Fibroblast of the aortic adventitia (primary cell): Measurements from ENCODE around the gene NPSR1. TPM values are rescaled to one million over a fixed set of nuclear protein-coding genes. Genes with fewer than 3 reads are reported as not detected.

Experiments
- DNase-seq: peaks from one replicate; pipeline ENCODE4 v3.0.0-alpha.2; 2010; ENCODE audit warnings: low read depth
- H3K4me3 ChIP-seq: 2 replicates; pipeline ENCODE4 v1.5.1; 2011; ENCODE audit warnings: low read depth, mild to moderate bottlenecking, control low read depth, low read length, moderate library complexity
- CTCF ChIP-seq: IDR thresholded peaks from 2 replicates; pipeline ENCODE4 v1.5.1; 2011; ENCODE audit warnings: mild to moderate bottlenecking, low read length, control low read depth, inconsistent platforms; ENCODE audit not compliant: insufficient read depth
- total RNA-seq: library from RNA; depleted of rRNA; stranded (reverse); fragments of >200 nt; gene quantifications from 2 replicates; pipeline ENCODE4 v1.2.3, GENCODE V29; 2012; ENCODE audit warnings: low replicate concordance

Gene NPSR1
- total RNA-seq, 1 donor: not detected

DNA sequence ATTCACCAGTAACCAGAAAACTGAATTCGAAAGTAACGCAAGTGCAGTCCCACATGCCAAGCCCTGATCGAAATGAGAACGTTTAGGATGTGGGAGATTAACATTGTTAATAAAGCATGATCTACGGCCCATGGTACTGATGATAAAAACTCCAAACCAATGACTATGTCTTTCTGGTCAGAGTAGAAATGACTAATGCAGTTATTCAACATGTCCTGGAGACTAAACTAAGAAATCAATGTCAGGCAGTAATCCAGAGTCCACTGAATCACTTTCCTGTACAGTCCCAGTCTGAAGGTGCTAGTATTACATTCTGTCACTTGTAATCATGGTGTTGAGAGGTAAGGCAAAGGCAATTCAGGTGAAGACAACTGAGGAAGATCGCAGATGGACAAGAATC is 14.4 kb downstream of the NPSR1 start:
- peak; percentile 1 for DNase-seq
- no peak overlapping the region for H3K4me3 ChIP-seq
- no peak for TF ChIP-seq CTCF

DNA sequence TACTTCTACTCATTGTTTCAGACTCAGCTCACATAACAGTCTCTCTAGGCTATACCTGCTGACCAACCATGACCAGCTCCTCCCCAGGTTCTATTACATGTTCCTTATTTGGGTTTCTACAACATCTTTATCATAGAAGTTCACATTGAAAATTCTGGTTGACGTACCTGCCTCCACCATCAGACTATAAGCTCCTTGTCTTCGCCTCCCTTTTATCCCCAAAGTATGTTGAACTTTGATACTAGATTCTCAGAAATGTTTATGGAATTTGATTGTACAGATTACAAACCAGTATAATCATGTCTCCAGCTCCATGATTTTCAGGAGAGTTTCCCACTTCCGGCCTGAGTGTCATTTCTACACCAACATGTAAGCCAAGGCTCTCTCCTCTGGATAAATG is 15.0 kb downstream of the NPSR1 start:
- no peak overlapping the region for H3K4me3 ChIP-seq
- no peak for DNase-seq
- no peak for TF ChIP-seq CTCF

DNA sequence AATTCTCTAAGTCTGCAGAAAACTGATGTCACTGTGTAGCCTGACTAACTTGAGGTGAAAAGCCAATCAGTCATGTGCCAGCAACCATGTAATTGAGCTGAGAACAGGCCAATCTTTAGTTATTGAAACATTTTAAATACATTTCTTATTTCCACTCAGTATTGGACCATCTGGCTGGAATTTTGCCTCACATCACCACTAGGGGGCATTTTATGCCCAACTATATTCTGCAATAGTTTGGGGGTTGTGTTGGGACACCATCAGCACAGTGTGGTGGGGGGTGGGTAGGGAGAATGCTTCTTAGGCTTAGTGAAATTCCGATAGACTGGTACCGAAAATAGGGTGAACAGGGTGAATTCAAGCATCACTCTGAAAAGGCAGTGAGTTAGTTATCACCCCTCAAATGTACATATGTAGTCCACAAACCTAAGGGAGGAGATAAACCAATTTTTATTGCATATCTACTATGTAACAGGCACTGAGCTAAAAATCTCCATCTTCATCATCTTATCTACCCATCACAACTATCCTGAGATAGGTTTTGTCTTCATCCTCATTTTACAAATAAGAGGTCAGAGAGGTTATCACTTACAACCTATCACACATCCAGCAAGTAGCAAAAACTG is 17.8 kb downstream of the NPSR1 start:
- no peak overlapping the region for H3K4me3 ChIP-seq
- peak; percentile 40 for TF ChIP-seq CTCF
- peak; percentile 2 for DNase-seq

- no peak overlapping the region for H3K4me3 ChIP-seq
- no peak for DNase-seq
- TF ChIP-seq CTCF: no peak
Observed at GRCh38 chr7:34677491-34677890, 19.5 kb downstream of the NPSR1 start.

GRCh38 chr7:34687529-34687928 is 29.5 kb downstream of the NPSR1 start:
- H3K4me3 ChIP-seq: no peak overlapping the region
- TF ChIP-seq CTCF: no peak
- DNase-seq: no peak

DNA sequence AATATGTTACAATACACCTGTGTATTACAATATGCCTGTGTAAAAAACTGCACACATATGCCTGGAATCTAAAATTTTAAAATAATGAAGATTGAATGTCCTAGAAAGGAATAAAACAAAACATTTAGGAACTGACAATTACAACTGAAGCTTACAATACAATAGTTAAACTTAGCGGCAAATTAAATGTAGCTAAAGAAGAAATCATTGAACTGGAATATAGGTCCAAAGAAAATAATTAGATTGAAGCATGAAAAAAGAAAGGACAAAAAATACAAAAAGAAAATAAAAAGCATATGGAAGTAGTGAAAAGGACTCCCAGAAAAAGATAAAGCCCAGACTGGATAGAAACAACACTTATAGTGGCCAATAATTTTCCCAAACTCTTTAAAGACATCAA is 38.4 kb downstream of the NPSR1 start:
- DNase-seq: no peak
- no peak for TF ChIP-seq CTCF
- no peak overlapping the region for H3K4me3 ChIP-seq

DNA sequence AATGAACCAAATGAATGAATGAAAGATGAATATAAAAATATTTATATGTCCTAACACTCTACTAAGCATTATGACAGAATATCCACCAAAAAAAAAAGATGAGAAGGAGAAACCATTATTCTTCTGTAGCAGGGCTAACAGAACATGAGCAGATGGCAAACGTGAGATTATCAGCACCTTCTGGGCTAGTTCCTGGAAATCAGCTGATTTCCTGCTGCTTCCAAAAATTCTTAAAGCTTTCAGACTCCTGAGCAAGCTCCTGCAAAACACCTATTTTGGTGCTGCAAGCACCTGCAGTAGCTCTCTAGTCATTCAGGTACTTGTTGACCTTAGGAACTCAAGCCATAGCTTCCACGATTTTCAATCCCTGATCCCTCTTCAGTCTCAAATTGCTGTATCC is 51.8 kb downstream of the NPSR1 start:
- TF ChIP-seq CTCF: no peak
- H3K4me3 ChIP-seq: no peak overlapping the region
- no peak for DNase-seq
